RWPE1 (cell line): ENCODE measurements around the gene RHBG.

ENCODE experiments used
- CTCF ChIA-PET: fragments of 350-600 bp; sonication (Branson Sonifier 250); formaldehyde crosslinking; extraction: SDS; loops from one replicate; lab custom pipeline; 2021; lab: Yijun Ruan, JAX
- POLR2A ChIA-PET: fragments of 400-600 bp; formaldehyde crosslinking; extraction: SDS; loops from one replicate; lab custom pipeline; 2020; ENCODE audit warnings: antibody characterized with exemption; ENCODE audit not compliant: low non-redundant PET; lab: Yijun Ruan, JAX
- DNase-seq: peaks from one replicate; pipeline ENCODE4 v3.0.0; 2012; ENCODE audit warnings: low spot score
- H3K27ac ChIP-seq: fragments of 450-650 bp; 2 replicates; pipeline ENCODE4 v1.5.1; 2017
- TF ChIP-seq, protein P1 (sequence below): fragments of 450-650 bp; conservative IDR thresholded peaks from 2 replicates; pipeline ENCODE4 v1.5.1; 2017; ENCODE audit warnings: low read depth, mild to moderate bottlenecking

RHBG gene

DNA sequence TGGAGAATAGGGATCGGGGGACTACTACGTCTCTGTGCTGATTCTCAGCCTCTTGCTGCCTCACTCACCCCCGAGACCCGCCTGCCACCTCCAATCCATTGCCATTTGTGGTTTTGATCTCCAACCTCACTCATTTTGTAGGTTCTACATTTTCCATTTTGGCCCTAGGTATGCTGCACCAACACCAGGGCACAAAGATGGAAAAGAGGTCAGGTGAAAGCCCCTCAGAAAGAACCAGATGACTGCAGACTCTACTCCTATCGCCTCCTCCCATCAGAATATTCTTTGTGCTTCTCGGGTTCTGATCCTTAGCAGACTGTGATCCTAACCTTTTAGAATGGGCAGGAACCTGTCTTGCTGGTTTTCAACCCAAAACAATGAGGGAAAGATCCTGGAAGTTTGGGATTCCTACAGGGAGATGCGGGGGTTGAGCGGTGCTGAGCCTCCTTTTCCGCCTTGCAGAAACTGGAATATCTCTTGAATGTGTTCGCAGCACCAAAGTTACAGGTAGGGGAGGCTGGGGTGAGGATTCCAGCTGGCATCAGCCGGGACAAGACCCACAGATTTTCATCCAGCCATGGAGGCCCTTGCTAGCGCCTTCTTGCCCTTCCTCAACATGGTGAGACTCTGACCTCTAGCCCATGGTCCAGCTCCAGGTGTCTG lies 53.1 kb downstream of the RHBG start:
- TF ChIP-seq, protein P1, sequence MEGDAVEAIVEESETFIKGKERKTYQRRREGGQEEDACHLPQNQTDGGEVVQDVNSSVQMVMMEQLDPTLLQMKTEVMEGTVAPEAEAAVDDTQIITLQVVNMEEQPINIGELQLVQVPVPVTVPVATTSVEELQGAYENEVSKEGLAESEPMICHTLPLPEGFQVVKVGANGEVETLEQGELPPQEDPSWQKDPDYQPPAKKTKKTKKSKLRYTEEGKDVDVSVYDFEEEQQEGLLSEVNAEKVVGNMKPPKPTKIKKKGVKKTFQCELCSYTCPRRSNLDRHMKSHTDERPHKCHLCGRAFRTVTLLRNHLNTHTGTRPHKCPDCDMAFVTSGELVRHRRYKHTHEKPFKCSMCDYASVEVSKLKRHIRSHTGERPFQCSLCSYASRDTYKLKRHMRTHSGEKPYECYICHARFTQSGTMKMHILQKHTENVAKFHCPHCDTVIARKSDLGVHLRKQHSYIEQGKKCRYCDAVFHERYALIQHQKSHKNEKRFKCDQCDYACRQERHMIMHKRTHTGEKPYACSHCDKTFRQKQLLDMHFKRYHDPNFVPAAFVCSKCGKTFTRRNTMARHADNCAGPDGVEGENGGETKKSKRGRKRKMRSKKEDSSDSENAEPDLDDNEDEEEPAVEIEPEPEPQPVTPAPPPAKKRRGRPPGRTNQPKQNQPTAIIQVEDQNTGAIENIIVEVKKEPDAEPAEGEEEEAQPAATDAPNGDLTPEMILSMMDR = no peak
- DNase-seq = no peak
- ChIA-PET POLR2A (no interaction called here), CTCF (interaction anchor here (2.7 kb wide), 1 partner anchor 24 kb away, joined by 12 read pairs; no protein-coding TSS in a partner anchor)
- H3K27ac ChIP-seq = no peak overlapping the region

DNA sequence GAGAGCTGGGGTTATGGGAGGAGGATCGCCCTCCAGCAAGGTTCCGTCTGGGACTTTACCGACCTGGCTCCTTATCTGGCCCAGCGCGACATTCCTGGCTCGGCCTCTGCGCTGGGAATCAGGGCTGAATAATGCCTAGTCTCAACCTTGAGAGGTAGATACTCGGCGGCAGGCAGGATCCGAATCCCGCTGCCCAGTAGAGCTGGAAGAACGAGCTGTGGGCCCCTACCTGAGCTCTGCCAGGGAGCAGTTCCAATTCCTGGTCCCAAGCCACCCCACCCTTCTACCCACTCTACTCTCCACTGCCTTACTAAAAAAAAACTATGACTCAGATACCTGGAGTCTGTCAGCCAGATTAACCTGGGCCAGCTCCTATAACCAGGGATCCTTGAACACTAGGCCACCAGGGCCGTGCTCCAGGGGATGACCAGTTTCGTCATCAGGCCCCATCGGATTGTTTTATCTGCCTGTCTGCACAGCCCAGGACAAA lies 53.6 kb downstream of the RHBG start:
- TF ChIP-seq, protein P1 = no peak
- no peak overlapping the region for H3K27ac ChIP-seq
- POLR2A ChIA-PET = no interaction called here
- CTCF ChIA-PET = interaction anchor here (0.6 to 2.7 kb wide), 3 partner anchors 23 to 161 kb away, joined by 4 to 12 read pairs (median 4); no protein-coding TSS in a partner anchor
- DNase-seq = peak; percentile 22

DNA sequence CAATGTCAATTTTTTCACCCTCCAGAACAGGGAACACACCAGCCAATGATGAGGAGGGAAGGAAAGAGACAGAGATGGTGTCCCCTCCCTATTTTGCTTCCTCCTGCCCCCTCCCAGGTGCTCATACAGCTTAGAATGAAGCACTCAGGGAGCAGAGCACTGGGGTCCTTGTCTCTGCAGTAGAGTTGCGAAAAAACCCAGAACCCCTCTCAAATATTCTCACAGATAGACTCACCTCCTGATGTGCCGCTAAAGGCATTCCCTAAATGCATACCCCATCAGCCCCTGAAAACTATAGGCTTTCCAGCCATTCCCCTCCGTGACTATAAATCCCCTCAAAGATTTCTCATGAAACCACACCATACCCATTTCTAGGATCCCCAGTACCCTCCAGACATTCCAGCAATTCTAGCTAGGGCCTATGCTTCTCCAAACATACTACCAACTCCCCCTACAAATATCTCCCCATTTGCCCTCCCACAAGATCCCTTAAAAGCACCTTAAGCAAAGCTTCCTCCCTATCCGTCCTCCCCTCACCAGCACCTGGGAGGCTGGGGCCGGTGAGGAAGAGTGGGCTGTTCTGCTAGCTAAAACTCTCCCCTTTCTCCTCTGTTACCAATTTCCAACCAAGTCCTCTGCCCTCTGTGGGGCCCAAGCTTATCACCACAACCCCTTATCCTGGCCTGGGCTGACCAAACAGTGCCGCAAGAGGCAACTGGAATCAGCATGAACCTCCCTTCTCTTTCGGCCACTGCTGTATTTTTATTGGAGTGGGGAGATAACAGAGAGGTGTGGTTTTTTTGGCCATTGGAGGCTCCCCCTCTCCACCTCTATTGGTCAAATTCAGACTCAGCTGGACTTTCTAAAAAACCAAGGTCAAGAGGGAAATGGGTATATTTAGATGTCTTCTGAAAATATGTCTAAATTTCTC lies 54.7 kb downstream of the RHBG start:
- TF ChIP-seq, protein P1 = no peak
- no peak for DNase-seq
- POLR2A ChIA-PET = no interaction called here
- H3K27ac ChIP-seq = no peak overlapping the region
- CTCF ChIA-PET = interaction anchor here (1.1 to 2.7 kb wide), 2 partner anchors 22 to 38 kb away, joined by 4 to 12 read pairs; no protein-coding TSS in a partner anchor

DNA sequence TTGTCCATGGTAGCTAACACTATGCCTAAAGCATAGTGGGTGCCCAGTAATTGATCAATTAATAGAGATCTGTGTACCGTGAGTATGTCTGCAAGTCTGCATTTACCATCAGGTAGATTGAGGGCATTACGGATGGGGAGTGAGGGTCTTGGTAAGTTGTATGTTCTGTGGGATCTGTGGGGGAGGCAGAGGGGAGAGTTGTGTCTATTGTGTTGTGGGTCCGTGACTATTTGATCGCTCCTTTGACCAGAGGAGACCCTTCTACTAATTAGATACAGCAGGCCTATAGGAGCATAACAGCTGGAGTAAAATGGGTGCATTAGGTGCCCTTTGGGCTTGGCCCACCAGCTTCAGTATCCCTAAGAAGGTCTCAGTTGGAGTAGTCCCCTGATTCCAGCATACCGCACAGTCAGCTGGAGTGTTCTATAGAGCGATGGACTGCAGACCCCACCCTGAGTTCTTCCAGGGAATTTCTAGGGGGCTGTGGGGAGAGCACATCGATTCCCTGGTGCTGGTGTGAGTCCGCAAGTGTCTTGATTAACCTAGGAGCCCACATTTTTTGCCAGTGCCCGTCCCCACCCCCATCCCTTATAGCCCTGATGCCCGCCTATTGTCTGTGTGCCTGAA lies 55.9 kb downstream of the RHBG start:
- DNase-seq = no peak
- CTCF ChIA-PET = interaction anchor here (0.6 to 2.9 kb wide), 3 partner anchors 11 to 39 kb away, joined by 3 to 12 read pairs (median 12); no protein-coding TSS in a partner anchor
- POLR2A ChIA-PET = no interaction called here
- H3K27ac ChIP-seq = no peak overlapping the region
- TF ChIP-seq, protein P1 = no peak

DNA sequence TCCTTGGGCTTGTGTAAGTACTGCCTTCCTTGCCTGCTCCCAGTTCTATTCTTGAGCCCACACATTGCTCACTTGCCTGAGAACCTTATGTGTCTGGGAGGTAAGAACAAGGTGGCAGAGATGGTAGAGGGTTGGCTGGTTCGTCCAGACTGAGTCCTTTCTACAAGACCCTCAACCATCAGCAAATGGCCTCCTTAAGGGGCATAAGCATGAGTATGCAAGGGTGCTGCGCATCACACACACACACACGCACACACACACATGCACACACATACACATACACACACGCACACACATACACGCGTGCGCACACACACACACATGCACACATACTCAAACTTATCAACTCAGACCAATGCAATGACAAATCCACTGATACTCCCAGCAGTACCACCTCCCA lies 56.9 kb downstream of the RHBG start:
- DNase-seq = no peak
- ChIA-PET CTCF (interaction anchor here (2.9 kb wide), 1 partner anchor 40 kb away, joined by 12 read pairs; no protein-coding TSS in a partner anchor), POLR2A (no interaction called here)
- TF ChIP-seq, protein P1 = no peak
- no peak overlapping the region for H3K27ac ChIP-seq
